SJCRH30 (cell line): Measurements from ENCODE around the gene PRKCA. TPM values are rescaled to one million over a fixed set of nuclear protein-coding genes. Genes with fewer than 3 reads are reported as not detected.
"Not testable (repeated sequence)": the region's sequence is repeated elsewhere in the genome, so short reads cannot be mapped to it uniquely, and the experiment has no call there.

Source experiments
- DNase-seq, 2 experiments: peaks; one replicate each; pipeline ENCODE4 v3.0.0-alpha.2; 2015 to 2020
- H3K27ac ChIP-seq: fragments of 250-450 bp; sonication (Bioruptor Pico); 2 replicates; pipeline ENCODE4 v1.5.1; 2020; ENCODE audit warnings: mild to moderate bottlenecking, moderate library complexity
- H3K27me3 ChIP-seq: fragments of 250-450 bp; sonication (Bioruptor Pico); 2 replicates; pipeline ENCODE4 v1.5.1; 2020; ENCODE audit warnings: mild to moderate bottlenecking, moderate library complexity
- H3K36me3 ChIP-seq: fragments of 250-450 bp; sonication (Bioruptor Pico); 2 replicates; pipeline ENCODE4 v1.5.1; 2020; ENCODE audit warnings: mild to moderate bottlenecking, moderate library complexity
- H3K4me1 ChIP-seq: fragments of 250-450 bp; sonication (Bioruptor Pico); 2 replicates; pipeline ENCODE4 v1.5.1; 2020; ENCODE audit warnings: mild to moderate bottlenecking, moderate library complexity
- H3K4me3 ChIP-seq: fragments of 250-450 bp; sonication (Bioruptor Pico); 2 replicates; pipeline ENCODE4 v1.5.1; 2020; ENCODE audit warnings: mild to moderate bottlenecking, moderate library complexity
- H3K9me3 ChIP-seq: fragments of 250-450 bp; sonication (Bioruptor Pico); replicated peaks from 2 replicates; pipeline ENCODE4 v1.5.1; 2020; ENCODE audit warnings: mild to moderate bottlenecking, moderate library complexity
- total RNA-seq: library from RNA; depleted of rRNA; stranded (reverse); fragments of >200 nt; shearing (Covaris generic); gene quantifications from 2 replicates; pipeline ENCODE4 v1.2.3, GENCODE V29; 2014

The PRKCA gene
- total RNA-seq, 1 experiment from 2014 or later = 24.7 TPM

GRCh38 chr17:66714046-66715023, 411.9 kb downstream of the PRKCA start:
- DNase-seq = peak; percentile 16 to 41
- H3K27ac ChIP-seq = no peak overlapping the region
- H3K36me3 ChIP-seq = no peaks in the 10 kb centered on the region

GRCh38 chr17:66715076-66715675, 412.8 kb downstream of the PRKCA start:
- no peak for DNase-seq
- Histone ChIP-seq H3K4me1 (peaks cover 20% of the 10 kb centered on the region), H3K4me3 (no peak overlapping the region), H3K9me3 (no peaks in the 10 kb centered on the region), H3K36me3 (no peaks in the 10 kb centered on the region), H3K27ac (no peak overlapping the region), H3K27me3 (no peaks in the 10 kb centered on the region)

More at GRCh38 chr17:66714046-66715023, 411.9 kb downstream of the PRKCA start:
- H3K4me3 ChIP-seq = no peak overlapping the region
- H3K4me1 ChIP-seq = peaks cover 20% of the 10 kb centered on the region
- H3K27me3 ChIP-seq = no peaks in the 10 kb centered on the region
- H3K9me3 ChIP-seq = no peaks in the 10 kb centered on the region

GRCh38 chr17:66715745-66716156, 413.3 kb downstream of the PRKCA start:
- Histone ChIP-seq H3K4me1 (peaks cover 20% of the 10 kb centered on the region), H3K36me3 (no peaks in the 10 kb centered on the region)
- DNase-seq = peak; percentile 13 to 74

GRCh38 chr17:66716236-66717026, 414.0 kb downstream of the PRKCA start:
- no peak overlapping the region for H3K27ac ChIP-seq
- no peaks in the 10 kb centered on the region for H3K27me3 ChIP-seq
- H3K9me3 ChIP-seq = no peaks in the 10 kb centered on the region
- DNase-seq = peak; percentile 20 to 38
- peaks cover 20% of the 10 kb centered on the region for H3K4me1 ChIP-seq
- no peak overlapping the region for H3K4me3 ChIP-seq
- H3K36me3 ChIP-seq = no peaks in the 10 kb centered on the region

More at GRCh38 chr17:66715745-66716156, 413.3 kb downstream of the PRKCA start:
- H3K27me3 ChIP-seq = no peaks in the 10 kb centered on the region
- no peak overlapping the region for H3K4me3 ChIP-seq
- H3K9me3 ChIP-seq = no peaks in the 10 kb centered on the region
- no peak overlapping the region for H3K27ac ChIP-seq

GRCh38 chr17:66717641-66718058, 415.2 kb downstream of the PRKCA start:
- Histone ChIP-seq H3K4me3 (no peak overlapping the region), H3K27ac (no peak overlapping the region), H3K27me3 (no peaks in the 10 kb centered on the region), H3K36me3 (no peaks in the 10 kb centered on the region), H3K9me3 (no peaks in the 10 kb centered on the region), H3K4me1 (peaks cover 20% of the 10 kb centered on the region)
- peak; percentile 74 to 80 for DNase-seq

GRCh38 chr17:66720027-66720426, 417.6 kb downstream of the PRKCA start:
- no peak overlapping the region for H3K27ac ChIP-seq
- H3K27me3 ChIP-seq = no peaks in the 10 kb centered on the region
- H3K36me3 ChIP-seq = no peaks in the 10 kb centered on the region
- H3K4me1 ChIP-seq = peaks cover 19% of the 10 kb centered on the region
- no peak for DNase-seq
- no peak overlapping the region for H3K4me3 ChIP-seq
- H3K9me3 ChIP-seq = no peaks in the 10 kb centered on the region

- no peak overlapping the region for H3K27ac ChIP-seq
- H3K9me3 ChIP-seq = no peaks in the 10 kb centered on the region
- no peaks in the 10 kb centered on the region for H3K27me3 ChIP-seq
- no peak overlapping the region for H3K4me3 ChIP-seq
- H3K4me1 ChIP-seq = peaks cover 15% of the 10 kb centered on the region
- DNase-seq = no peak
- H3K36me3 ChIP-seq = no peaks in the 10 kb centered on the region
Observed at GRCh38 chr17:66720567-66720966, 418.2 kb downstream of the PRKCA start.

GRCh38 chr17:66722341-66722740, 419.9 kb downstream of the PRKCA start:
- Histone ChIP-seq H3K27me3 (no peaks in the 10 kb centered on the region), H3K9me3 (no peaks in the 10 kb centered on the region), H3K27ac (no peak overlapping the region), H3K36me3 (no peaks in the 10 kb centered on the region), H3K4me3 (no peak overlapping the region), H3K4me1 (peaks cover 8% of the 10 kb centered on the region)
- no peak for DNase-seq

GRCh38 chr17:66724581-66725341, 422.3 kb downstream of the PRKCA start:
- Histone ChIP-seq H3K9me3 (no peaks in the 10 kb centered on the region), H3K4me1 (no peaks in the 10 kb centered on the region), H3K4me3 (no peak overlapping the region), H3K27ac (no peak overlapping the region), H3K36me3 (no peaks in the 10 kb centered on the region), H3K27me3 (no peaks in the 10 kb centered on the region)
- no peak for DNase-seq

GRCh38 chr17:66725438-66725837, 423.0 kb downstream of the PRKCA start:
- H3K27ac ChIP-seq, H3K27me3 ChIP-seq, H3K36me3 ChIP-seq, H3K4me3 ChIP-seq, DNase-seq, H3K4me1 ChIP-seq, H3K9me3 ChIP-seq: not testable (repeated sequence)

- Histone ChIP-seq H3K4me3 (no peak overlapping the region), H3K27ac (no peak overlapping the region), H3K4me1 (no peaks in the 10 kb centered on the region), H3K36me3 (no peaks in the 10 kb centered on the region), H3K27me3 (no peaks in the 10 kb centered on the region), H3K9me3 (no peaks in the 10 kb centered on the region)
- no peak for DNase-seq
Observed at GRCh38 chr17:66725956-66726355, 423.5 kb downstream of the PRKCA start.

- Histone ChIP-seq H3K4me1 (no peaks in the 10 kb centered on the region), H3K9me3 (no peaks in the 10 kb centered on the region), H3K36me3 (no peaks in the 10 kb centered on the region), H3K4me3 (no peak overlapping the region), H3K27me3 (no peaks in the 10 kb centered on the region), H3K27ac (no peak overlapping the region)
- DNase-seq = no peak
Observed at GRCh38 chr17:66726371-66726770, 424.0 kb downstream of the PRKCA start.

- Histone ChIP-seq H3K4me3 (no peak overlapping the region), H3K27me3 (no peaks in the 10 kb centered on the region), H3K4me1 (no peaks in the 10 kb centered on the region), H3K36me3 (no peaks in the 10 kb centered on the region), H3K9me3 (no peaks in the 10 kb centered on the region), H3K27ac (no peak overlapping the region)
- no peak for DNase-seq
Observed at GRCh38 chr17:66726846-66727245, 424.4 kb downstream of the PRKCA start.
